Activated naive CD4-positive, alpha-beta T cell (primary cell): Measurements from ENCODE around the gene KCP.

Source experiments
- DNase-seq, 4 experiments: peaks; one replicate each; lab custom pipeline; 2025; lab: John Stamatoyannopoulos, UW

The KCP gene

GRCh38 chr7:128827971-128828711 is 82.4 kb downstream of the KCP start:
- no peak for DNase-seq

GRCh38 chr7:128827248-128827958 is 83.1 kb downstream of the KCP start:
- DNase-seq = no peak

GRCh38 chr7:128826916-128827247 is 83.6 kb downstream of the KCP start:
- DNase-seq = no peak
